Hematopoietic multipotent progenitor cell treated with erythropoietin and hydrocortisone succinate and interleukin-3 and kit ligand, for 8 days (in vitro differentiated cells): ENCODE data around the gene PDE4B.

Source experiments
- DNase-seq: peaks from one replicate; pipeline ENCODE4 v3.0.0-alpha.2; 2015

Gene PDE4B

GRCh38 chr1:66326867-66327266, 534.2 kb downstream of the PDE4B start:
- DNase-seq, result no peak

DNA sequence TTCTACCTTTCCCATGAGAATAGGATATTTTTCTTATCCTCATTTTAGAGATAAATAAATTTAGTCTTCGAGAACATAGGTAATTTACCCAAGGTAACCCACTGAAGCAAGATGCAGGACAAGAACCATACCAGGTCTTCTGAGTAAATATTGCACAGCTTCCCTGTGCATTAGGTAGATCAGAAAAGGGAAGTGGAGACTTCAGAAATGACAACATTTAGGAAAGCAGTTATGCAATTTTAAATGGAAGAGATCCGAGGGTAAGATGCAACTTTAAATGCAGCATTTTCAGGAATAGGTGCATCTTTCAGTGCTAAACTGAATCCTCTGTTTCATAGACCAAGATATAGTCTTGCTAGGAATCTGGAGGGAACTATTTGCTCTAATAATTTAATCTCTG, 534.9 kb downstream of the PDE4B start:
- no peak for DNase-seq

- DNase-seq, result no peak
Observed at GRCh38 chr1:66328896-66329295, 536.2 kb downstream of the PDE4B start.

DNA sequence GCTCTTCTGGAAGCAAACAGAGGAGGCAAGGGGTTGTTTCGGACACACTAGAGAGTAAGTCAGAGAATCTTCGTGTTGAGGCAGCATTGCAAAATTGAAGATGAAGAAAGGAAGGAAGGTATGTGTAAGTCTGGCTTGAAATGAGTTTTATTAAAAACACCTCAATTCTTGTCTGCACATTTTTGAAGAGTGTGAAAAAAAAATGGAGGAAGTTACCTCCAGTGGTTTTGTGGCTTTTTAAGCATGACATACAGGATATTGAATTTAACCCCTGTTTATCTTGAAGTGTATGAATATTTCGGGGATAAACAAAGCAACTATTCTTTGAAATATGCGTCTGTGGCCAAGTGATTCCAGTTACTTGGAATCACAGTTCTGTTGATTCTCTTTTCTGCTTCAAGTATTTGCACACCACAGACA, 538.0 kb downstream of the PDE4B start:
- DNase-seq, result no peak

DNA sequence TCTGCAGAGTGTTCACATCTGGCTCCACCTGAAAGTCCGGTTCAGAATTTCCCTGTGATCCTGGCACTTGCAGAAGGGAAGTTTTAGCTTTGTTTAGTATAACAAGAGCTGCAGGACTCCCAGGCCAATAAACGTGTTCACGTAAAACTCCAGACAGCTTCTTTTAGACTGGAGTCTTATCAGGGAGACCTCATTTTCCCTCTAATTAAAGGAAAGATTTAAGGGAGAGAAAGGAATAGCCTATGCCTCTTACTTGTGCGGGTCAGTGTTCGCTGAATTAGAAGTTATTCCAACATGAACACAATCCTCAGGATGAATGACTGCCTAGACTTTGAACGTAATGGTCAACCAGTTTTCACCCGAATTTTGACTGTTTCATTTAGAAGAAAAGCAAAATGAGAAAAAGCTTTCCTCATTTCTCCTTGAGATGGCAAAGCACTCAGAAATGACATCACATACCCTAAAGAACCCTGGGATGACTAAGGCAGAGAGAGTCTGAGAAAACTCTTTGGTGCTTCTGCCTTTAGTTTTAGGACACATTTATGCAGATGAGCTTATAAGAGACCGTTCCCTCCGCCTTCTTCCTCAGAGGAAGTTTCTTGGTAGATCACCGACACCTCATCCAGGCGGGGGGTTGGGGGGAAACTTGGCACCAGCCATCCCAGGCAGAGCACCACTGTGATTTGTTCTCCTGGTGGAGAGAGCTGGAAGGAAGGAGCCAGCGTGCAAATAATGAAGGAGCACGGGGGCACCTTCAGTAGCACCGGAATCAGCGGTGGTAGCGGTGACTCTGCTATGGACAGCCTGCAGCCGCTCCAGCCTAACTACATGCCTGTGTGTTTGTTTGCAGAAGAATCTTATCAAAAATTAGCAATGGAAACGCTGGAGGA, 539.2 kb downstream of the PDE4B start:
- DNase-seq, result no peak

- no peak for DNase-seq
Observed at GRCh38 chr1:66332548-66332901, 539.8 kb downstream of the PDE4B start.

DNA sequence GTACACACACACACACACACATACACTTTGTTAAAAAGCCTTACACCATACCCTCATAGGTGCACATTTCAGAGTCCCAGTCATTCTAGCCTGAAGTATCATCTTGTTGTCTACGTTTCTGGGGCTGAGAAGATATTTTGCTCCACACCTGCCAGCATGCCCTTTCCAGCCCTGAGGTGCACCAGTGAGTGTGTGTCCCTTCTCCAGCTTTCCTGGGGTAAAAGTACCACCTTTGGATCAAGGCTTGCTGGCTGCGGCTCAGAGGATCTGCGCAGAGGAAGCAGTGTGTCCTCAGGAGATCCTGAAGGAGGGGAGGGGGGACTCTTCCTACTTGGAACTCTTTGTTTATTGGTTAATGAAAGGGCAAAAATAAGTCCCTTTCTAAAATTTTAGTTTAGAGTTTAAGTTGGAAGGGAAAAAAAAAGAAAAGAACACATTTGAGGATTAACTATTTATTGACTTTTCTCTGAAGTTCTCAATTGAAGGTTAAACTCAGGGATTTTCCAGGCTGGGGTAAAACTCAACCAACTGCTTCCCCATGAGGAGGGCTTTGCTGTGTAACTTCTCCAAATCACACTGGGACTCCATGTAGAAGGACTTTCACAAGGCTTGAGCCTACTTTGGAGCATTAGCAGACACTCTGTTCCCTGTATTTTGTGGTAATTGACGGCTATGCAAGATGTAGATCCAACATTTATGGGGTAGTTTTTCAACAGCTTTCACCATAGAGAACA, 540.9 kb downstream of the PDE4B start:
- no peak for DNase-seq

DNA sequence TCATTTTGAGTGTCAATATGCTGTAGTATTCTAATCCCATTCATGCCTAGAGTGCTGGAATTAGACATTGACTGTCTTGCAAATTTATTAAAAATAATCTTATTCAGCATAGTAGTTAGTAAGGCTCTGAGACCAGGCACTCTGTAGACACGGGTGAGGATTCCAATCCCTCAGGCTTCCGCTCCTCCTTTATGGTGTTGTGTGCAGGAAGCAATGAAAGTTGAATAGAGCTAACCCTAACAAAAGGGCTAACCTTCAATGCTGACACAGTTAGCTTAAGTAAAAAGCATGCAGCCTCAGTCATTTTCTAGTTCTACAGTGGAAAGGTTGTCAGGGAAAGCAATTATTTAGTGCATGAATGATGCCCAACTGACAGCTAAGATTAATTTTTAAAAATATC, 541.6 kb downstream of the PDE4B start:
- no peak for DNase-seq

DNA sequence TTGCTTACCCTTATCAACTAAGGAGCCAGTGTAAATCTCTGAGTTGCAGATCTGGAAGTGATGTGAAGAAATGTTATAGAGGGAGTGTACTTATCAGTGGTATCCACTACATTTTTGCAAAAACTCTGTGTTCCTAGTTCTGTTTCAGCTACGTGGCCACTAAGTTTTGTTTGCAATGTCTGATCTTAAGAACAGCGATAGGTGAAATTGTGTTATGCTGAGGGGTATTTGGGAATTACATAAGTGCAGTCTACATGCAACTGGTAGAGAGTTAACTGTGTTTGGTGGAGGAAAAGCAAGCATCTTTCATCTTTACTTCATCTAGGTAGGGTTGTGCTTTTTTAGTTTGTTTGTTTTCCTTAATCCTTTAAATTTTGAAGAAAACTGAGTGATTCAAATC, 542.4 kb downstream of the PDE4B start:
- no peak for DNase-seq

- peak; percentile 10 for DNase-seq
Observed at GRCh38 chr1:66335859-66336640, 543.4 kb downstream of the PDE4B start.

GRCh38 chr1:66336641-66336990, 543.9 kb downstream of the PDE4B start:
- DNase-seq, result no peak

DNA sequence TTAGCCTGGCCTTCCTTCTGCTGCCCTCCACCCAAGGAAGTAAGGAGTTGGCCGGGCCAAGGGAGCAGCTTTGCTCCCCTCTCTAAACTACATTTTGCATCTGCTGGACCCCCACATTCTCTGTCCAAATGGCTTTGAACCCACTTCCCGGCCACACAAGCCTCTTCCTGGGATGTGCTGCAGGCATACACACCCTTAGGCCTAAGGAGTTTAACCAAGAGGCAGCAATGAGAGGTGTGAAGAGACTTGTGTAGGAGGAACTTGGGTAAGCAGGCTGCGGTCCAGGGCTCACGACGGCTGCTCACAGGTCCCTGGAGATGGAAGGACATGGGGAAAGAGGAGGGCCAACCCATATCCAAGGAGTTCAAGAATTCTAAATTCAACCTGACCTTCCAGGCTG, 544.6 kb downstream of the PDE4B start:
- no peak for DNase-seq

DNA sequence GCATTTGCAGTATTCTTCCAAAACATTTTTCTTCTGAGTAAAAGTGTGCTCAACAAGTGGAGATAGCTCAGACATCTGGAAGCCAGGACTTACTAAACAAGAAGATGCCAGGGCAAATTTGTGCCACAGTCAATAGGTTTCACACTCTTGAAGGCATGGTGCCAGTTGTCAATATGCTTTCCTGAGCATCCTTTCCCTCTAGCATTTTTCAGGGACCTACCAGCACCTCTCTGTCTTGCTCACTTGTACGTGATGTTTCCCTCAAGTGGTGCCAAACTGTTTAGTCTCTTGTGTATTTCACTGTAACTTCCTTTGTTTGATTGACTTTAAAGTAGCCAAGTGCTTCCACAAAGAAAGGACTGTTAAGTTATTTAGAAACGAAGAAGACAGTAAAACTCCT, 547.2 kb downstream of the PDE4B start:
- no peak for DNase-seq

DNA sequence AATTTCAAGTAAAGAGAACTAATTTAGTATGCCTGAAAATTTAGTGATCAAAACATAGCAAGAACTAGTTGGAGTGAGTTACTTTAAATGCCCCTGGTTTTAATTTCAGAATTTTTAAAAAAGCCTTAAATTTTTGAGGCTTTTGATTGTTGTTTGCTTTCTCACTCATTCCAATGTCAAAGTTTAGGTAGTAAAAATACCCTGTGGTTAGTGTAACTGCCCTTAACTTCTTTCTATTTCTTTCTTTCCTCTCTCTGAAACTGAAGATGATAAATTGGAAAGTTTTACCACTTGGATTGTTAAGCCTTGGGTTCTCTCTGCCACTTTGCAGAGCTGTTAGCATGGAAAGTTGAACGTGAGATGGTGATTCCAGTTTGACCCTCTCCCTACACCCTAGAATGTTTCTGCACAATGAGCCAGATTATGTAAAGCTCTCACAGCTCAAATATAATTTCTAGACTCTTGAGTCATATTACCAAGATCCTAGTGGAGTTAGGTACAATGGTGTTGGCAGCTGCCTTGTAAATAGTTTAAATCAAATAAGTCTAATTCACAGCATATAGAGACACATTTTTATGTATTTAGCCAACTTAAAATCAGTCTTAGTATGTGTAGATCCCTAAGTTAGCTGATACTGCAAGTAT, 548.9 kb downstream of the PDE4B start:
- no peak for DNase-seq

DNA sequence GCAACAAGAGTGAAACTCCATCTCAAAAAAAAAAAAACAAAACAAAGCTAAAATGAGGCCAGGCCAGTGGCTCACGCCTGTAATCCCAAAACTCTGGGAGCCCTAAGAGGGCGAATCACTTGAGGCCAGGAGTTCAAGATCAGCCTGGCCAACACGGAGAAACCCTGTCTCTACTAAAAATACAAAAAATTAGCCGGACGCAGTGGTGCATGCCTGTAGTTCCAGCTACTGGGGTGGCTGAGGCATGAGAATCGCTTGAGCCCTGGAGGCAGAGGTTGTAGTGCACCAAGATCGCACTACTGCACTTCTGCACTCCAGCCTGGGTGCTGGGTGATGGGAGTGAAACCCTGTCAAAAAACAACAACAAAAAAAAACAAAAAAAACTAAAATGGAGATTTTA, 550.0 kb downstream of the PDE4B start:
- no peak for DNase-seq

- no peak for DNase-seq
Observed at GRCh38 chr1:66343569-66344325, 551.1 kb downstream of the PDE4B start.

DNA sequence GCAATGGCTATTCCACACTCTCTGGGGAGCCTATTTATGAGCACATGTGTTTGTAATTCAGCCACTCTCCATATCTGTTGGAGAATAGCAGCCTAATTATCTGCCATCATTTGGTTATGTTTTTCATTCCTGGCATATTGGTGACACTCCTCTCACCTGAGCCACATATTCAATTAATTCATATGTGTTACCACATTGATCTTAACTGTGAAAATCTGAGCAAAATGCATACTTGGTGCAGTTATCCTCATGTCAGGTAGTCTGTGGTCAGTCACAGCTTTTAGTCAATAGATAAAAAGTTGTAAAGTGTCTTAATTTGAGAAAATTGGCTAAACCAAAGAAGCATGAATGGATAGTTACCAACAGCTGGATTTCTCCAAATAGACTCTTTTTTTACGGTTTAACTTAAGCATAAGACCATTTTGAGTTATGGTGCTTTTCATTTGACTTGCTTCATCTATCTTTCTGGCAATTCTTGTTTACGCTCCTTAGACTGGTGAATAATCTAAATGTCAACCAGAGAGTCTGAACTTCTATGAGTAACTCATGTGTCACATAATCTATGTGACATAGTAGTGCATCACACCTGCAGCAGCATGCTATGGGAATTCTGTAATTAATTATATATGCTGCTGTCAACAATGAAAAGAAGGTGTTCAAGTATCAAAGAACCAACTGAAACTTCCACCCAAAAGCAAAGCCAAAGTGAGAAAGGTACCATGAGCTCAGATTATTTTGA, 553.5 kb downstream of the PDE4B start:
- no peak for DNase-seq

DNA sequence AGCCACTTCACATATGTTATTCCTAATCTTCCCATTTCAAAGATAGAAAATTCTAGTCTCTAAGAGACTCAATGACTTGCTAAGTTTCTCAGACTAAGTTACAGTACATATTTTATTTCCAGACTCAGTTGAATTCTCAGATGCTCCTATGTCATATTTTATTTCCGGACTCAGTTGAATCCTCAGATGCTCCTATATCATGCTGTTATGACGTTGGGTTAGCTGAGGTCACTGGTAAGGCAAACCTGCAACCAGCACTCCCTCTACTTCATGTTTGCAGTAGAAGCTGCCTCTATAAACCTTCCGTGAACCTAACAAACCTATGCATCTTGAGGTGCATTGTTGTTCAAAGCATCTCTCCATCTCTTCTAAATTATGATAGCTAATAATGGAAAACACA, 554.2 kb downstream of the PDE4B start:
- DNase-seq, result no peak

DNA sequence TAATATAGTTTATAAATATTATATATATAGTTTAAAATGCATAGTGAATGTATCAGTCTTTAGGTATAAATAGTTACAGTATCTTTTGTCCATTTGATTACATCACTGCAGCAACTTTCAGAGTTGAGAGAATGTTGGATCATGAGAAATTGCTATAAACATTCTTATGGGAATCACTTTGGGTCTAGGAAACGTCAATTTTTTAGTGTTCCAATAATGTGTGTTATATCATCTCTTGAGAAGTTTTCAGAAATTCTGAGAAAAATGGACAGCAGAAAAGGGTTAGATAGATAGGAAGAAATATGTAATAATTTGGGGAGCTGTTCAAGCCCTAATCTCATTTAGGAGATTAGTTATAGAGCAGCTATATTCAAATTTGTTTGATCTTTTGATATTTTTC, 556.1 kb downstream of the PDE4B start:
- no peak for DNase-seq

- no peak for DNase-seq
Observed at GRCh38 chr1:66349242-66349641, 556.5 kb downstream of the PDE4B start.

DNA sequence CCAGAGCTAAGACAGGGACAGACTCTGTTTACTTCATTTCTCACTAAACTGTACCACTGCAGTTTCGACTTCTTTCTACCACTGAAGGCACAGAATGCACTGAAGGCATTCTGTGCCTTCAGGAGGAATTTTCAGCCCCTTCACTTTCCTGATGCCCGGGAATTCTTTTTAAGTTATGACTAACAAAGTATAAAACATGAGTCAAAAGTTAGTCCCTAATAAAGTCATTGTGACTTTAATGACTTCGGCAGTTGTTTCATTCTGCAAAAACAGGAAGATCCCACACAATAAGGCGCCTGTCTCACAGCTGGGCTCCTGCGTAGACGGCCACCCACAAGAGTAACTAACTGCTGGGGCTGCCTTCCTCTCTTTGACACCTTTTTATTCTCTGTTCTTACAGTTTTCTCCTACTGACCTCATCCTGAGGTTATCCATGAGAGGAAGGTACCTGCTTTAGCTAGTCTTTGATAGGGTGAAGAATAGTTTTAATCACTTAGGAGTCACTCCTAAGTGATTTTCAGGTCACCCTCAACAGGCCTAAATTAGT, 557.4 kb downstream of the PDE4B start:
- DNase-seq, result no peak
